Omental fat pad (tissue), 4 donors: Measurements from ENCODE around the gene FAM83G. TPM values are rescaled to one million over a fixed set of nuclear protein-coding genes. Genes with fewer than 3 reads are reported as not detected.

Source experiments
- ATAC-seq: fragments of 150-250 bp; one replicate; pipeline ENCODE4 v1.9.1; 2016; ENCODE audit warnings: mild to moderate bottlenecking, moderate library complexity; ENCODE audit not compliant: low FRiP score
- DNase-seq: peaks from one replicate; pipeline ENCODE4 v3.0.0-alpha.2; 2019; ENCODE audit warnings: low spot score
- CTCF ChIP-seq, 3 donors: fragments of 450-650 bp; IDR thresholded peaks; one replicate each; pipeline ENCODE4 v1.5.1; 2016 to 2017; ENCODE audit warnings: antibody characterized with exemption in 3 of 3, mild to moderate bottlenecking in 3 of 3, moderate library complexity in 2 of 3
- total RNA-seq, 4 donors: library from RNA; depleted of rRNA; stranded (reverse); fragments of >200 nt; gene quantifications; one replicate each; pipeline ENCODE4 v1.1.0, GENCODE V29; 2016

The FAM83G gene
- total RNA-seq, 4 donors from 2014 or later: 0.95 to 19.9 (median 14.3) TPM

GRCh38 chr17:18960803-18961511 is 43.6 kb downstream of the FAM83G start:
- peak; percentile 51 for ATAC-seq
- peak in 2 of 3 donors; percentile 36 to 44 for TF ChIP-seq CTCF (IDR thresholded peaks at IDR 0.05)
- DNase-seq: peak; percentile 85

GRCh38 chr17:18960241-18960665 is 44.3 kb downstream of the FAM83G start:
- no peak for TF ChIP-seq CTCF (IDR thresholded peaks at IDR 0.05)
- no peak for ATAC-seq
- DNase-seq: no peak

- TF ChIP-seq CTCF (IDR thresholded peaks at IDR 0.05): no peak
- ATAC-seq (no peak), DNase-seq (no peak)
Measured at GRCh38 chr17:18959845-18960240, 44.7 kb downstream of the FAM83G start.

GRCh38 chr17:18959071-18959844 is 45.3 kb downstream of the FAM83G start:
- ATAC-seq (no peak), DNase-seq (no peak)
- TF ChIP-seq CTCF (IDR thresholded peaks at IDR 0.05): no peak

GRCh38 chr17:18958611-18959010 is 46.0 kb downstream of the FAM83G start:
- DNase-seq (no peak), ATAC-seq (no peak)
- no peak for TF ChIP-seq CTCF (IDR thresholded peaks at IDR 0.05)

GRCh38 chr17:18957831-18958230 is 46.7 kb downstream of the FAM83G start:
- no peak for TF ChIP-seq CTCF (IDR thresholded peaks at IDR 0.05)
- no peak for ATAC-seq
- DNase-seq: no peak
